GM18868 (cell line): ENCODE measurements around the gene GRID1.

Source experiments
- ATAC-seq: cut with Tn5 transposase; IDR thresholded peaks from one replicate; pipeline ENCODE4 v1.9.1; 2021; ENCODE audit warnings: mild to moderate bottlenecking, moderate library complexity; ENCODE audit not compliant: unreplicated experiment

GRID1 gene

GRCh38 chr10:86316274-86316835 lies 50.2 kb downstream of the GRID1 start:
- ATAC-seq: no peak

GRCh38 chr10:86315549-86315942 lies 51.0 kb downstream of the GRID1 start:
- no peak for ATAC-seq

- no peak for ATAC-seq
These were observed 51.7 kb downstream of the GRID1 start for GRCh38 chr10:86314616-86315548.

- no peak for ATAC-seq
These were observed 53.0 kb downstream of the GRID1 start for GRCh38 chr10:86313621-86314041.

GRCh38 chr10:86312701-86313270 lies 53.8 kb downstream of the GRID1 start:
- no peak for ATAC-seq

GRCh38 chr10:86311906-86312305 lies 54.7 kb downstream of the GRID1 start:
- ATAC-seq: no peak

GRCh38 chr10:86311190-86311589 lies 55.4 kb downstream of the GRID1 start:
- no peak for ATAC-seq

- no peak for ATAC-seq
These were observed 55.9 kb downstream of the GRID1 start for GRCh38 chr10:86310702-86311101.

- ATAC-seq: no peak
These were observed 56.3 kb downstream of the GRID1 start for GRCh38 chr10:86310291-86310690.

GRCh38 chr10:86308056-86308455 lies 58.5 kb downstream of the GRID1 start:
- ATAC-seq: no peak

GRCh38 chr10:86306628-86307278 lies 59.8 kb downstream of the GRID1 start:
- ATAC-seq: no peak

- ATAC-seq: no peak
These were observed 61.1 kb downstream of the GRID1 start for GRCh38 chr10:86305521-86305920.

GRCh38 chr10:86304436-86304835 lies 62.2 kb downstream of the GRID1 start:
- no peak for ATAC-seq

- ATAC-seq: no peak
These were observed 63.0 kb downstream of the GRID1 start for GRCh38 chr10:86303626-86304025.

GRCh38 chr10:86301971-86302370 lies 64.6 kb downstream of the GRID1 start:
- no peak for ATAC-seq

GRCh38 chr10:86300931-86301830 lies 65.4 kb downstream of the GRID1 start:
- no peak for ATAC-seq

- no peak for ATAC-seq
These were observed 66.1 kb downstream of the GRID1 start for GRCh38 chr10:86300399-86300925.

- no peak for ATAC-seq
These were observed 67.0 kb downstream of the GRID1 start for GRCh38 chr10:86299562-86299961.

GRCh38 chr10:86298501-86299001 lies 68.0 kb downstream of the GRID1 start:
- no peak for ATAC-seq

- ATAC-seq: no peak
These were observed 70.8 kb downstream of the GRID1 start for GRCh38 chr10:86295791-86296190.
